IPS-20b (cell line): ENCODE measurements around the gene LRRC49.
"Not testable (repeated sequence)": the region's sequence is repeated elsewhere in the genome, so short reads cannot be mapped to it uniquely, and the experiment has no call there.

ENCODE experiments used
- H3K27ac ChIP-seq: one replicate; pipeline ENCODE4 v1.5.1; 2013; ENCODE audit warnings: low read length
- H3K27me3 ChIP-seq: 2 replicates; pipeline ENCODE4 v1.6.1; 2013; ENCODE audit warnings: mild to moderate bottlenecking, low read length, inconsistent platforms; ENCODE audit not compliant: insufficient read depth
- H3K36me3 ChIP-seq: 2 replicates; pipeline ENCODE4 v1.6.1; 2013; ENCODE audit warnings: low read depth, mild to moderate bottlenecking, inconsistent platforms, low read length, moderate library complexity; ENCODE audit not compliant: insufficient read depth
- H3K4me1 ChIP-seq: 2 replicates; pipeline ENCODE4 v1.6.1; 2013; ENCODE audit warnings: mild to moderate bottlenecking, control low read depth, inconsistent platforms, low read length, moderate library complexity; ENCODE audit not compliant: insufficient read depth
- H3K4me3 ChIP-seq: 2 replicates; pipeline ENCODE4 v1.5.1; 2013; ENCODE audit warnings: mild to moderate bottlenecking, low read length, inconsistent platforms
- H3K9ac ChIP-seq: 2 replicates; pipeline ENCODE4 v1.6.1; 2013; ENCODE audit warnings: low read depth, mild to moderate bottlenecking, inconsistent platforms, low read length, moderate library complexity
- H3K9me3 ChIP-seq: 2 replicates; pipeline ENCODE4 v1.6.1; 2013; ENCODE audit warnings: mild to moderate bottlenecking, low read depth, low read length, inconsistent platforms; ENCODE audit not compliant: insufficient read depth

The LRRC49 gene

DNA sequence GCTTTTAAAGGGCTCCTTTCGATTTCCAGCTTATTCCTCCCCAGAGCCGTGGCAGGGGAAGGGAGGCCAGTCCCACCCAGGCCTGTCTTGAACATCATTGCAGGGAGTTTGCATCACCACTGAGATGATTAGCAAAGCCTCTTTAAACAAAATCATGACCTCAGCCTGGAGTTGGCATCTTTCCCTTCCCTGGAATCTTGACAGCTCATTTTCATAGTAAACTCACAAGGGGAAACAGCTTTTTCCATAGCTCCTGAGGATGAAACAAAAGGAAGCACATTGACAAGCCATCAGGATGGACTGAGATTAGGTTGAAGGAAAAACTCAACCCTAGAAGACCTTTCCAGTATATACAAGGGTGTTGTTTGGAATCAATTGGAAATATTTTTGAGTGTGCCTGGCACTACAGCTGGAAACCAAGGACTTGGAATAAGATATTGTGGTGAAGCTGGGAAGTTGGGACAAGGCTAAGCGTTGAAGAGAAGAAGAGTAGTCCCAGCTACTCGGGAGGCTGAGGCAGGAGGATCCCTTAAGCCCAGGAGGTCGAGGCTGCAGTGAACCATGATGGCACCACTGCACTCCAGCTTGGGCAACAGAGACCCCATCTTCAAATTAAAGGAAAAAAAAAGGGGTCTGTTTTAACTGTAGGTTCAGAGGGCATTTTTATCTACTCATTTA lies 35.6 kb upstream of the LRRC49 start:
- Histone ChIP-seq H3K27me3 (peaks cover 19% of the 10 kb centered on the region), H3K4me3 (no peak overlapping the region), H3K9me3 (no peaks in the 10 kb centered on the region), H3K27ac (no peak overlapping the region), H3K4me1 (peaks cover 6% of the 10 kb centered on the region; the same call in 1 of the 2 replicates), H3K36me3 (no peaks in the 10 kb centered on the region), H3K9ac (no peak overlapping the region)

DNA sequence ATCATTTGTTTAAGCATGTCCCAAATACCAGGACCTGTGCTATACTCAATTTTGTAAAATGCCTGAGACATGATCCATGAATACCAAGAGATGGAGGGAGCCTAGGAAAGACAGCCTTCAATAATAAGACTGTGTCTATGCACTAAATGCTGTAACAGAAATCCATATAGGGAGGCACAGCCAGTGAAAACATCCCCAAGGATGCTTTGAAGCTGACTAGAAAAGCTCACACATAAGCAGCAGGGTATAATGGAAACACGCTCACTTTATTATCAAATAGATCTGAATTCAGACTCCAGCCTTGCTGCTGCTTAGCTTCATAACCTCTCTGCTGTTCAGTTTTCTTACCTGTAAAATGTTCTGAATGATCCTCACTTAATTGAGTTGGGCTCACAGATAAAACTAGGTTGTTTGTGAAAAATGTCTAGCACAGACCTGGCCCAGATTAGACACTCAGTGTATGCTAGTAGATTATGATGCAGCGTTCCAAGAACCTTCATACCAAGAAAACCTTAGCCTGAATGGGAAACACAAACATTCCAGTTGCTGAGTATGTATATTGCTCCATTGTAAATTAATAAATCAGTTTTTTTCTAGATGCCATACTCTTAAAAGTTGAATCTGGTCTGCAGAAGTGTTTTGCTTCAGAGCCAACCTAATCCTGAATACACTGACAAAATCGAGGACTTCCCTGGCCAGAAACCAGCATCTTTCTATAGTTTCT lies 34.9 kb upstream of the LRRC49 start:
- Histone ChIP-seq H3K9me3 (no peaks in the 10 kb centered on the region), H3K27me3 (peaks cover 19% of the 10 kb centered on the region), H3K27ac (no peak overlapping the region), H3K4me3 (no peak overlapping the region), H3K4me1 (peaks cover 2% of the 10 kb centered on the region; the same call in 1 of the 2 replicates), H3K9ac (no peak overlapping the region), H3K36me3 (no peaks in the 10 kb centered on the region)

DNA sequence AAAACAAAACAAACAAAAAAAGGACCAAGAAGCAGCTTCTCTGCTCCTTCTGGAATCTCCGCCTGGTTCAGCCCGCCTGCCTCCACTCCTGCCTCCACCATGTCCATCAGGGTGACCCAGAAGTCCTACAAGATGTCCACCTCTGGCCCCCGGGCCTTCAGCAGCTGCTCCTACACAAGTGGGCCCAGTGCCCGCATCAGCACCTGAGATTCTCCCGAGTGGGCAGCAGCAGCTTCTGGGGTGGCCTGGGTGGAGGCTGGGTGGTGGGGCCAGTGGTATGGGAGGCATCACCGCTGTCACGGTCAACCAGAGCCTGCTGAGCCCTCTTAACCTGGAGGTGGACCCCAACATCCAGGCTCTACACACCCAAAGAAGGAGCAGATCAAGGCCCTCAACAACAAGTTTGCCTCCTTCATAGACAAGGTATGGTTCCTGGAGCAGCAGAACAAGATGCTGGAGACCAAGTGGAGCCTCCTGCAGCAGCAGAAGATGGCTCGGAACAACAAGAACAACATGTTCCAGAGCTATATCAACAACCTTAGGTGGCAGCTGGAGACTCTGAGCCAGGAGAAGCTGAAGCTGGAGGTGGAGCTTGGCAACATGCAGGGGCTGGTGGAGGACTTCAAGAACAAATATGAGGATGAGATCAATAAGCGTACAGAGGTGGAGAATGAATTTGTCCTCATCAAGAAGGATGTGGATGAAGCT lies 33.9 kb upstream of the LRRC49 start:
- H3K9ac ChIP-seq, H3K36me3 ChIP-seq, H3K9me3 ChIP-seq, H3K4me1 ChIP-seq, H3K4me3 ChIP-seq, H3K27ac ChIP-seq: not testable (repeated sequence)
- H3K27me3 ChIP-seq, result peaks cover 19% of the 10 kb centered on the region

DNA sequence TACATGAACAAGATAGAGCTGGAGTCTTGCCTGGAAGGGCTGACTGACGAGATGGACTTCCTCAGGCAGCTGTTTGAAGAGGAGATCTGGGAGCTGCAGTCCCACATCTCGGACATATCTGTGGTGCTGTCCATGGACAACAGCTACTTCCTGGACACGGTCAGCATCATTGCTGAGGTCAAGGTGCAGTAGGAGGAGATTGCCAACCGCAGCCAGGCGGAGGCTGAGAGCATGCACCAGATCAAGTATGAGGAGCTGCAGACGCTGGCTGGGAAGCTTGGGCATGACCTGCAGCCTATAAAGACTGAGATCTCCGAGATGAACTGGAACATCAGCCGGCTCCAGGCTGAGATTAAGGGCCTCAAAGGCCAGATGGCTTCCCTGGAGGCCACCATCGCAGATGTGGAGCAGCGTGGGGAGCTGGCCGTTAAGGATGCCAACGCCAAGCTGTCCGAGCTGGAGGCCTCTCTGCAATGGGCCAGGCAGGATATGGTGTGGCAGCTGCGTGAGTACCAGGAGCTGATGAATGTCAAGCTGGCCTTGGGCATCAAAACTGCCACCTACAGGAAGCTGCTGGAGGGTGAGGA lies 33.2 kb upstream of the LRRC49 start:
- Histone ChIP-seq H3K9ac (no peak overlapping the region), H3K4me3 (no peak overlapping the region), H3K4me1 (no peaks in the 10 kb centered on the region), H3K27me3 (peaks cover 19% of the 10 kb centered on the region), H3K27ac (no peak overlapping the region), H3K36me3 (no peaks in the 10 kb centered on the region), H3K9me3 (no peaks in the 10 kb centered on the region)

DNA sequence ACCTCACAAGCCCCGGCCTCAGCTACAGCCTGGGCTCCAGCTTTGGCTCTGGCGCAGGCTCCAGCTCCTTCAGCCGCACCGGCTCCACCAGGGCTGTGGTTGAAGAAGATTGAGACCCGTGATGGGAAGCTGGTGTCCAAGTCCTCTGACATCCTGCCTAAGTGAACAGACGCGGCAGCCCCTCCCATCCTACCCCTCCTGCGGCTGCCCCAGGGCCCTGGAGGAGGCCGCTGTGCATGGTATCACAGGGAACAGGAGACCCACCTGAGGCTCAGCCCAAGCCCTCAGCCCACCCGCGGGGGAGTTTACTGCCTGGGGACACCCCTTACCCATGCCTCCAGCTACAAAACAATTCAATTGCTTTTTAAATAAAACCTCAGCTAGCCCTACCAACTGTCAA lies 32.6 kb upstream of the LRRC49 start:
- Histone ChIP-seq H3K4me3 (no peak overlapping the region), H3K9ac (no peak overlapping the region), H3K27ac (no peak overlapping the region), H3K36me3 (no peaks in the 10 kb centered on the region), H3K27me3 (peaks cover 19% of the 10 kb centered on the region), H3K4me1 (no peaks in the 10 kb centered on the region), H3K9me3 (no peaks in the 10 kb centered on the region)

DNA sequence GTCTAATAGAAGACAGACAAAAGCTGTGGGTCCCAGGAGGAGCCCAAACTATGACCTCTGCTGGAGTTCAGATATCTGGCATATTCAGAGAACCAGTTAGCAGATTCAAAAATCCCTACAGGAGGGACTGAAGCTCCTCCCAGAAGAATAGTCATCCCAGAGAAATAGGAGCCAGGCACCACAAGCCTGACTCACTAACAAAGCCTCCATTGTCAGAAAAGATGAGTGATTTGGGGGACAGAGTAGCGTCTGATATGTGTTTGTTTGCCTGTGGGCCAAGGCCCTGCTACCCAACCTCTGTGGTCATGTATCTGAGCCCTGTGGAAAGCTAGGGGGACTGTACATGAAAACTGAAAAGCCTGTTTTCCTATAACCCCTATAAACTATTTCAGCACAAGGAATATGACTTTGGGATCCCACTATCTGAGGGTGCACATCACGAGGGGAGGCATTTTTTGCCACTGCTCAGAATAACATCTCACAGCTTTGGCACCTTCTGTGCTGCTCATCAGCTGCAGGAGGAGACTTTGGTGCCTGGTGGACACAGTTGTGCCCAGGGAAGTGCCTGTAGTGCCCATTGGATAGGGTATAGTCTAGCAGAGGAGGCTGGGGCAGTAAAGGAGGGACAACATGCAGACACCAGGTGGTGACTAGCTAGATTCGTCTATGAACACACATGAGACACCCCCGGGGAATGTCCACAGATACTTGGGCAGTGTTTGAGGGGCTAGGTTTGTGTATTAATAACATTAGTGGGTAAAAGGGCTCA lies 29.0 kb upstream of the LRRC49 start:
- Histone ChIP-seq H3K27me3 (no peaks in the 10 kb centered on the region), H3K9me3 (no peaks in the 10 kb centered on the region), H3K36me3 (no peaks in the 10 kb centered on the region), H3K9ac (no peak overlapping the region), H3K4me1 (no peaks in the 10 kb centered on the region), H3K4me3 (no peak overlapping the region), H3K27ac (no peak overlapping the region)

DNA sequence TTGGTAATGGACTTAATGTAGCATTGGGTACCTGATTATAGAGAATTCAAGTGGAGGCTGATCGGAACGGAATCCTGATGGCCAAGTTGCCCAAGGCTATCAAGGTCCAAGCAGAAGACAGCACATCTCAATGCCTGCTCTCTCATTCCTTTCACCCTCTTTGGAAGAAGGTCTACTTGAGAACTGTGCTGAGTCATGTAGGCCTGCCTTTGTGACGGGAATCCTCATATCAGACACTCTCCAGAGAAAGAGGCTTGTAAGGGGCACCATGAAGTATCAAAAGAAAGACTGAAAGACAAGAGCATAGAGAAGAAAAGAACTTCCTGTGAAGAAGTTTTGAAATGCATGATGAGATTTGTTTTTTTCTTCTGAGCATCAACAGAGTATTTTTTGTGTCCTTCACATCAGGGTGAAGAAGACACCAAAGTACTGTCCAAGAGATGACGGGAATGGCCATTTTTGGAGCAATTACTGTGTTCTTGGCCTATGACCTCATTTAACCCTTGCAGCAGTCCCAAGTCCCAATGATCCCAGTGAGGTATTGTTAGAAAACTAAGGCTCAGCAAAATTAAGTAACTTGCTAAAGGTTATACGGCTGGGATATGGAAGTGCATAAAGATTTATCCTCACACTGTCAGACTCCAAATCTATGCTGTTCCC lies 25.5 kb upstream of the LRRC49 start:
- Histone ChIP-seq H3K27me3 (no peaks in the 10 kb centered on the region), H3K27ac (no peak overlapping the region), H3K4me3 (no peak overlapping the region), H3K9me3 (no peaks in the 10 kb centered on the region), H3K4me1 (no peaks in the 10 kb centered on the region), H3K9ac (no peak overlapping the region), H3K36me3 (no peaks in the 10 kb centered on the region)

DNA sequence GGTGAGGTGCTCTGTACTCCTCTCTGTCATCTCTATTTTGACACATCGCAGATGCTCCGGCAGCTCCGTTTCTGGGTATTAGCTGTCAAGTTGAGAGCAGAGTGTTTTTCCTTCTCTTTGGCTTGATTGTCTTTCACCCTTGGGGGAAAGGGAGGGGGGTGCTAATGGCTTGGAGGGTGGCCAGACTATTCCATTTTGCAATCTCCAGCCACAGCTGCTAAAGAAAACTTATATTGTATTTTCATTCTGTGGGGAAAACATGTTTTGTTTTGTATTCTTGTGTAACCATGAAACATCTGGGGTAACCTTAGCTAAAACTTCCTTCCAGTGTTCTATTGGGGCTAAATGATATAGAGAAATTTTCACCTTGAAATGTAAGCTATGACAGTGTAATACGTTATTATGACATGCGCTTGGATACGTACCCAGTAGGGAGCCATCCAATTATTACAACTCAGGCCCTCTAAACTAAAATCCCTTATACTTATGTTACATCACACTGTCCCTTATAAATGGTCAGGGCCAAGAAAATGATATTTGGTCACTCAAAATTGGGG lies 24.6 kb upstream of the LRRC49 start:
- H3K4me1 ChIP-seq, result no peaks in the 10 kb centered on the region
- H3K27me3 ChIP-seq, result no peaks in the 10 kb centered on the region
- H3K27ac ChIP-seq, result no peak overlapping the region
- no peak overlapping the region for H3K9ac ChIP-seq
- H3K36me3 ChIP-seq, result no peaks in the 10 kb centered on the region
- no peak overlapping the region for H3K4me3 ChIP-seq
- 0 out of 2 replicates have a peak, but pooled peaks cover under 1% of the 10 kb centered on the region for H3K9me3 ChIP-seq

DNA sequence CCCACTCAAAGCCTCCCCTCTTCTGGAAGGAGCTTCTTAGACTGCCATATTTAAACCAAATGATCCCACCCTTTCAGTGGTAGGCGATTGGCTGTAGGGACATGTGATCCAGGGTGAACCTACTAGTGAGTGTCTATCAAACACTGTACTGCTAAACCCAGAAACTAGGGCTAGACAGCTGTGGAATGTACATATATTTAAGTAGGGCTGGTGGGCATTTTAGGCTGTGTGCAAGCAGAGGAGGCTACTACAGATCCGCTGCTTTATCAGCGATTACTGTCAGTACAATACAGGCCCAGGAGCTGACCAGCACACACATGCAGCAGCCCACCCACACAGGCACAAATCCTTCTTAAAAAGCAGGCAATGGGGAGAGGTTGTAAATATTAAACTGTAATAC lies 23.3 kb upstream of the LRRC49 start:
- H3K9me3 ChIP-seq, result peaks cover 7% of the 10 kb centered on the region
- no peak overlapping the region for H3K9ac ChIP-seq
- no peak overlapping the region for H3K27ac ChIP-seq
- H3K27me3 ChIP-seq, result no peaks in the 10 kb centered on the region
- no peaks in the 10 kb centered on the region for H3K36me3 ChIP-seq
- no peaks in the 10 kb centered on the region for H3K4me1 ChIP-seq
- H3K4me3 ChIP-seq, result no peak overlapping the region

DNA sequence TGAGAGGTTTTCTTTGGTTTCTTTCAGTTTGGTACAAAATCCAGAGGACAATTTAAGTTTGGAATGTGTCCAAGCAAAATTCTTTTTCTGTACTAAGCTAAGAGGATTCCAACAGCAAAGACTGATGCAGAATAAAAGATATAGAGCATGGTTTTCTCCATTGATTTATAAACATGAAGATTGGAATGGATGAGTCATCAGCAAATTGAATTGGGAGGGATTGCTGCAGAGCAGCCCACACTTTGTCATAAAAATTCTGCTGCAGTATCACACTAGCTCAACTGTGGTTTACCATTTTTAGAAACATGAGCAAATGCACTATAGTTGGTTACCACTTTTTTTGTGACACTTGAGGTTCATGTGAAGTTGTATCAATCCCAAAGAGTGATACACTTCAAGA lies 22.6 kb upstream of the LRRC49 start:
- no peaks in the 10 kb centered on the region for H3K36me3 ChIP-seq
- H3K27ac ChIP-seq, result no peak overlapping the region
- H3K27me3 ChIP-seq, result no peaks in the 10 kb centered on the region
- peaks cover 7% of the 10 kb centered on the region for H3K9me3 ChIP-seq
- H3K4me1 ChIP-seq, result no peaks in the 10 kb centered on the region
- no peak overlapping the region for H3K9ac ChIP-seq
- H3K4me3 ChIP-seq, result no peak overlapping the region

DNA sequence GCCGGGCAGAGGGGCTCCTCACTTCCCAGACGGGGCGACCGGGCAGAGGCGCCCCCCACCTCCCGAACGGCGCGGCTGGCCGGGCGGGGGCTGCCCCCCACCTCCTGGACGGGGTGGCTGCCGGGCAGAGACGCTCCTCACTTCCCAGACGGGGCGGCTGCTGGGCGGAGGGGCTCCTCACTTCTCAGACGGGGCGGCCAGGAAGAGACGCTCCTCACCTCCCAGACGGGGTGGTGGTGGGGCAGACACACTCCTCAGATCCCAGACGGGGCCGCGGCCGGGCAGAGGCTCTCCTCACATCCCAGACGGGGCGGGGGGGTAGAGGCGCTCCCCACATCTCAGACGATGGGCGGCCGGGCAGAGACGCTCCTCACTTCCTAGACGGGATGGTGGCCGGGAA lies 21.1 kb upstream of the LRRC49 start:
- H3K27ac ChIP-seq, H3K9me3 ChIP-seq, H3K36me3 ChIP-seq, H3K9ac ChIP-seq, H3K27me3 ChIP-seq, H3K4me1 ChIP-seq, H3K4me3 ChIP-seq: not testable (repeated sequence)
